Measurements from ENCODE around the gene CDH4.
"Not testable (repeated sequence)": the region's sequence is repeated elsewhere in the genome, so short reads cannot be mapped to it uniquely, and the experiment has no call there.

The CDH4 gene

DNA sequence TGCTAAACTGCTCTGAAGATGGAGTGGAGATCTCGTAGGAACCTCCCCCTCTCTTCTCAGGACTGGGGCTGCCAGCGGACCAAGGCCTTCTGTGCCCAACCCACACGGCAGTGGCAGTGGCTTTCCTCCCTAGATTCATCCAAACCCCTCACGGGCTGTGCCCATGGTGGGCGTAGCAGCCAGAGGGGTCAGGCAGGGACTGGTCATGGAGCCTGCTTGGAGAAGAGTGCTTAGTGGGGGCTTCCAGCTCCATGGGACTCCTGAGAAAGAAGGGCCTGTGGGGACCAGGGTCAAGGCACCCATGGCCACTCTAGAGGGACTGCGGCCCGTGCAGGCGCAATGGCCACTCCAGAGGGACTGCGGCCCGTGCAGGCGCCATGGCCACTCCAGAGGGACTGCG, 727.0 kb downstream of the CDH4 start:
- no peak for DNase-seq

DNA sequence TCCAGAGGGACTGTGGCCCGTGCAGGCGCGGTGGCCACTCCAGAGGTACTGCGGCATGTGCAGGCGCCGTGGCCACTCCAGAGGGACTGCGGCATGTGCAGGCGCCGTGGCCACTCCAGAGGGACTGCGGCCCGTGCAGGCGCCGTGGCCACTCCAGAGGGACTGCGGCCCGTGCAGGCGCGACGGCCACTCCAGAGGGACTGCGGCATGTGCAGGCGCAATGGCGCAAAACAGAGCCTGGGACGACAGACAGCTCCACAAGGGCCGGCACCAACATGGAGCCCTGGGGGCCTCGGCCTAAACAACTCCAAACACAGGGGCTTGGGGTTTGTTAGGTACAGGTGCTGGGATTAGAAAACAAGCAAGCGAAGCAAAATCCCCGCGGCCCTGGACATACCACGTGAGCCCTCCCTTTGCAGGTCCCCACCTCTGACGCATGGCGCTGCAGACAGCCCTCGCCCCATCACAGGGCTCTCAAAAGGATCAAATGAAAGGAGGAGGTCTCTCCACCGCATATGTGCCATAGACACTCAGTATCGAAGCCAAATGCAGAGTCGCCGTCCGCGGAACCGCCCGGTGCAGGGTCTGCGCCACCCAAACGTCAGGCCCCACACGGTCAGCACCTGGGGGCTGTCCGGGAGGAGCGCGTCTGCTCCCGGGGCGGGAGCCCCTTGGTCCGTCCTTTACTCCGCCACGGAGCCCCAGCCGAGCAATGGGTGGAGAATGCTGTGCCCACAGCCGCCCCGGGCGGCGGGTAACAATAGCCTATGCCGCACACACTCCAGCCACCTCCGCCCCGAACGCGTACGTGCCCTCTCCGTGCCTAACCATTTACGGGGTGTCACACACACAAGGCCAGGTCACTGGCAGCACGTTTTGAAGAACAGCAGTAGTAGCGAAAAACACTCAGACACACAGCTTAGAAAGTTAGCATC, 727.9 kb downstream of the CDH4 start:
- no peak for DNase-seq

DNA sequence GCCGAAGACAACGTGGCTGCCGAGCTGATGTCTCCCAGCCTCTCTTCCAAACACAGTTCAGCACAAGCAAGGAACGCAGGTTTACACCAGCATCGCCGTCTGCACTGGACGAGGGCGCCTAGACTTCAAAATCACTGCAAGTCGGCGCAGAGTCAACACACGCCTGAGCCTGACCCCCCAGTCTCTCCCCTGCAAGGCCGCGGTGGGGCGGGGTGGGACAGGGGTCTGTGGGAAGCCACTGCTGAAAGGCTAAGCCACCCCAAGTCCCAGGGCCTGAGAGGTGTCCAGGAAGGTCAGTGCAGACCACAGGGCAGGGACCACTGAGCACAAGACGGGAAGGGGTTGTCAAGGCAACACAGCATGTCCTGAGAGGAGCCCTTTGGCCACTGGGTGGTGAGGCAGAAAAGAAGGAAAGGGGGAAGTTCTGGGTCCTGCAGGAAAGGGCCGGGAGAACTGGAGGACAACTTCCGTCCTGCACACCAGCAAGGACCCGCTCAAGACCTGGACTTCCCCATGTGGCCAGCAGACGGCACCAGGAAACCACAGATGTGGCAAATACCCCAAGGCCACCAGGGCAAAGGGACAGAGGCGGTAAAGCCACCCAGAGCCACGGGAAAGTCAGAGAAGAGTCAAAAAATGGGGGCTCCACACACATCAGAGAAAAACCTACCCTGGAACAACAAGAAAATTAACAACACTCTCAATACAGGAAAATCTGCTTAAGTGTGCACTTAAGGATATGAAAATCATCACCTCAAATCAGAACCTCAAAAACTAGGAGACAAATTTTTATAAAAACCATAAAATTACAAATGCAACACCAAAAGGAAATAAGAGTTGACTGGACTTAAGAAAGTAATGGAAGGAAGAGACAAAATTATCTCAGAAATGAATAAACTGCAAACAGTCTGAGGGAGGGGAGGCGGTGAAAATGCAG, 728.9 kb downstream of the CDH4 start:
- DNase-seq, result no peak

DNA sequence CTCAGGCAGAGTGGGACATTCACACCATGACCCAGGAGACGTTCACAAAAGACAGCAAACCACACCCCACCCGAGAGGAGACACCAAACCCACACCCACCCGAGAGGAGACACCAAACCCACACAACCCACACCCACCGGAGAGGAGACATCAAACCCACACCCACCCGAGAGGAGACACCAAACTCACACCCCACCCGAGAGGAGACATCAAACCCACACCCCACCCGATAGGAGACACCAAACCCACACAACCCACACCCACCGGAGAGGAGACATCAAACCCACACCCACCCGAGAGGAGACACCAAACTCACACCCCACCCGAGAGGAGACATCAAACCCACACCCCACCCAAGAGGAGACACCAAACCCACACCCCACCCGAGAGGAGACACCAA, 729.6 kb downstream of the CDH4 start:
- not testable (repeated sequence) for DNase-seq

DNA sequence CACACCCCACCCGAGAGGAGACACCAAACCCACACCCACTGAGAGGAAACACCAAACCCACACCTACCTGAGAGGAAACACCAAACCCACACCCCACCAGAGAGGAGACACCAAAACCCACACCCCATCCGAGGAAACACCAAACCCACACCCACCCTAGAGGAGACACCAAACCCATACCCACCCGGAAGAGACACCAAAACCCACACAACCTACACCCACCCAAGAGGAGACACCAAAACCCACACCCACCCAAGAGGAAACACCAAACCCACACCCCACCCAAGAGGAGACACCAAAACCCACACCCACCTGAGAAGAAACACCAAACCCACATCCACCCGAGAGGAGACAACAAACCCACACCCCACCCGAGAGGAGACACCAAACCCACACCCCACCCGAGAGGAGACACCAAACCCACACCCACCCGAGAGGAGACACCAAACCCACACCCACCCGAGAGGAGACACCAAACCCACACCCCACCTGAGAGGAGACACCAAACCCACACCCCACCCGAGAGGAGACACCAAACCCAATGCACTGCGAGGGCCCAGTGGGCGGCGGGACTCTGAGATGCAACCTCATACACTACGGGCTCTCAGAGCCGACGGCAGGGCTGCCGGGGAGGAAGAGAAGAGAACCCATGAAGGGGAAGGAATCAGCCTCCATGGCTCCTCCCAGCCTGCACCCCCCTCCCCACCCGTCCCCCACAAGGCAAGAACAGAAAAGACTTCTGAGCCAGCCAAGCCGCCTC, 730.3 kb downstream of the CDH4 start:
- DNase-seq, result no peak

DNA sequence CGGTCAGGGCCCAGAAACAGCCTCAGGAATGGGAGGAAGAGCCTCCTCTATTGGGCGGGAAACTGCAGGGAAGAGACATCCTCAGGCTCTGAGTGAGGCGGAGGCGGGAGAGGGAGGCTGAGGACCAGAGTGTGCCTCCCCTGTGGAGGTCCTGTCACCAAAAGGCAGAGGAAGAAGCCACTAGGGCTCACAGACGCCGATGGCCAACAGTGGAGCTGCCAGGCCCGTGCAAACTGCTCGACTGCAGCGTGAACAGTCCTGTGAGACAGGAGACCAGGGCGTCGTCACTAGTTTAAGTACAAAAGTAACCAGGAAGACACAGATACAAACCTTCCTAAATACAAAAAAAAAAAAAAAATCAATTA, 730.9 kb downstream of the CDH4 start:
- DNase-seq, result no peak

DNA sequence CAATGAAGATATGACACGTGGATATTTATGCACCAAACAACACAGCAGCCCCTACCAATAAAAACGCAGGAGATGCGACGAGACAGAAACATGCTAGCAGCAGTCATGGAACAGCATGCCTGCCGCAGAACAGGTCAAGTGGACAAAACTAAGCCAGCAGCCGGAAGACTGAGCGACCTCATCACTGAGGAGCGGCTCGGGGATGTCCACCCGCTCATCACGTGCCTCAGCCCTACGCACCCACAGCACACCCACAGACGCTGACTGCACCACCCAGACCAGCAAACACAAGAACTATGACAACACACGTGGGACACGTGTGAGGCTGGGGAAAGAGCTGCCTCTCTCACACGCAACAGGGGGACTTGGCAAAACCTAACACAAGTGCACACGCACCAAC, 731.9 kb downstream of the CDH4 start:
- no peak for DNase-seq

DNA sequence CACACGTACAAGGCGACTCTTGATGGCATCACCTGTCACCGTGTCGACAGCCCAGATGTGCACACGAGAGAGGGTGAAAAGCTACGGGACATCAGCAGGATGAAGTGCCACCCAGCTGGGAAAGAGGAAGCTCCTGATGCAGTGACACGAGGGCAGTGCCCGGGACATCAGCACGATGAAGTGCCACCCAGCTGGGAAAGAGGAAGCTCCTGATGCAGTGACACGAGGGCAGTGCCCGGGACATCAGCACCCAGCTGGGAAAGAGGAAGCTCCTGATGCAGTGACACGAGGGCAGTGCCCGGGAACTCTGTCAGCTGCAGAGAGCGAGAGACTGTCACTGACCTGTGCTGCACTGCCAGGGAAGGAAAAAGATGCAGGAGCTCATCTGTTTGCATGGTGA, 732.4 kb downstream of the CDH4 start:
- not testable (repeated sequence) for DNase-seq

DNA sequence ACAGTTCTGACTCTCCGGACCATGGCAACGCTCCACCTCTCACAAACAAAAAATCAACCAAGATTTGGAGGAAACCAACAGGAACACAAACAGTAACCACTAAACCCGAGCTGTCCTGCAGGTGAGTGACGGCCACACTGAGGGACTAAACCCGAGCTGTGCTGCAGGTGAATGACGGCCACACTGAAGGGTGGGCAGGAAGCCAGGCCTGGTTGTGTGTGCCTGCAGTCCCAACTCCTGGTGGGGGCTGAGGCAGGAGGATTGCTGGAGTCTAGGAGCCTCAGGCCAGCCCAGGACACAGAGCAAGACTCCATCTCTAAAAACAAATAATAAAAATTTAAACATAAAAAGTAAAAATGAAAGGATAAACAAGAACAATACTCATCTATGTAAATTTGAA, 733.0 kb downstream of the CDH4 start:
- no peak for DNase-seq

DNA sequence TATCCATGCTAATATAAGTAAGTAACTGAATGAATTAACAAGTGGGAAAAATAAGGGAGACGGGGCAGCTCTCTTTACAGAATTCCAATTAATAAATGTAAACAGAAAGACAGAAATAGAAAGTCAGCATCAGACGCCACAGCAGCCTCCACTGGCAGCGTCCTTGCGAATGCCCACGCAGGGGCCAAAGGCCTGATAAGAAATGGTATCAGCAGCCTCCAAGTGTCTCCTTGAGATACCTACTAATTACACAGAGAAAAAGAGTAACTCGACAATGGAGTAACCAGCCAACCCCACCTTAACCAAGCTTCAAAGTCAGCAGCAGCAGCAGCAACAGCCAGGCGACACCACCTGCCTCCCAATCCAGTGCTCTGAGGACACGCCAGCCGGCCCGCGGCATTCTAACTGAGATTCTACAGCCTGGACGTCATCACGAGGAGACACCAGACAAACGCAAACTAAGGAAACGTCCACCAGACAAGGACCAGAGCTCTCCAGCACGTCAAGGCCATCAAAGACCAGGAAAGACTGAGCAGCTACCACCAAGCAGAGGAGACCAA, 734.8 kb downstream of the CDH4 start:
- no peak for DNase-seq

DNA sequence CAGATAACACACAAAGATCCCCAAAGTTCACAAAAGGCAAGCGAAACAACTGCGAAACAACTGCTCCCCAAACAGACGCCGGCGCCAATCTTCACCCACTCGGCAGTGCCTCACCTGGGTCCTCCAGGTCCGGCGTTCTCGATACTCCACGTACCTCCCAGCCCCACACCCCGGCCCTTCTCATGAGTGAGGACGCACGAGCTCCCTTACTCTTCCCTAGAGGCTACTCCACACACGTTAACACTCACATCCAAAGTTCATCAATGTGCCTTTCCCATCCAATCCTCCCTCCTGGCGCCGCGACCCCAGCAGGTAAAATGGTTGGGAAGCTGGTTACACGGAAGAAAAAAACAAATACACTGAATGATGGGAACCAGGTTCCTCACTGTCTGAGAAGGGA, 736.6 kb downstream of the CDH4 start:
- no peak for DNase-seq

DNA sequence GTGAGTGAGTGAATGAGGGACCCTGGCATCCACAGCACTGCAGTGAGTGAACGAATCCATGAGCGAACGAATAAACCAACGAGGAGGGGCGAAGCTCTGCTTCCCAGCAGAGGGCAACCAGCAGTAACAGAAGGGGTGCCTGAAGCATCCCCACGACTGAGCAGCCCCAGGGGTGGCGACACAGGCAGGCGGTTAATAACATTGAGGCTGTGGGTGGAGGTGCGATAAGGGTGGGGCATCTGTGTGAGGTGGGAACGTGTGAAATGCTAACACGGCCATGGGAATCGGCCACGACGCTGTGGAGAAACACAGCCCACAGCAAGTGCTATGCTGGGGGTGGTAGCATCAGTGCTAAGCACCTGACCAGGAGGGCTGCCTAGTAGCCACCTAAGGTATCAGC, 737.7 kb downstream of the CDH4 start:
- DNase-seq, result no peak
